GM18907 (cell line): ENCODE measurements around the gene ID2.

Experiments used
- ATAC-seq: cut with Tn5 transposase; IDR thresholded peaks from one replicate; pipeline ENCODE4 v1.9.1; 2021; ENCODE audit warnings: mild to moderate bottlenecking, moderate library complexity; ENCODE audit not compliant: unreplicated experiment

The ID2 gene

GRCh38 chr2:8682719-8683667 is 1.1 kb downstream of the ID2 start:
- ATAC-seq = no peak

- ATAC-seq = no peak
These were observed 2.7 kb downstream of the ID2 start for GRCh38 chr2:8684540-8684877.

GRCh38 chr2:8684878-8685696 is 3.2 kb downstream of the ID2 start:
- ATAC-seq = peak; percentile 6

- ATAC-seq = peak; percentile 30
These were observed 4.0 kb downstream of the ID2 start for GRCh38 chr2:8685697-8686358.

- no peak for ATAC-seq
These were observed 10.1 kb downstream of the ID2 start for GRCh38 chr2:8691859-8692437.

GRCh38 chr2:8692783-8693156 is 10.9 kb downstream of the ID2 start:
- no peak for ATAC-seq

GRCh38 chr2:8693157-8693821 is 11.4 kb downstream of the ID2 start:
- ATAC-seq = no peak

GRCh38 chr2:8694737-8695136 is 12.9 kb downstream of the ID2 start:
- ATAC-seq = no peak

- no peak for ATAC-seq
These were observed 15.3 kb downstream of the ID2 start for GRCh38 chr2:8697190-8697589.

- ATAC-seq = no peak
These were observed 18.0 kb downstream of the ID2 start for GRCh38 chr2:8699839-8700238.

- ATAC-seq = no peak
These were observed 20.0 kb downstream of the ID2 start for GRCh38 chr2:8701681-8702379.

- ATAC-seq = no peak
These were observed 23.1 kb downstream of the ID2 start for GRCh38 chr2:8704906-8705305.

GRCh38 chr2:8709611-8710010 is 27.8 kb downstream of the ID2 start:
- no peak for ATAC-seq

- ATAC-seq = no peak
These were observed 29.1 kb downstream of the ID2 start for GRCh38 chr2:8710951-8711350.

GRCh38 chr2:8714283-8714682 is 32.4 kb downstream of the ID2 start:
- ATAC-seq = no peak

GRCh38 chr2:8714971-8715370 is 33.1 kb downstream of the ID2 start:
- no peak for ATAC-seq

- ATAC-seq = no peak
These were observed 37.7 kb downstream of the ID2 start for GRCh38 chr2:8719528-8719927.

GRCh38 chr2:8720741-8721140 is 38.9 kb downstream of the ID2 start:
- no peak for ATAC-seq

- ATAC-seq = no peak
These were observed 39.6 kb downstream of the ID2 start for GRCh38 chr2:8721410-8721809.

GRCh38 chr2:8722986-8723385 is 41.1 kb downstream of the ID2 start:
- ATAC-seq = no peak
